Progenitor cell of endocrine pancreas (in vitro differentiated cells): ENCODE measurements around the gene ADAM19. TPM values are rescaled to one million over a fixed set of nuclear protein-coding genes. Genes with fewer than 3 reads are reported as not detected.

ENCODE experiments used
- DNase-seq: peaks from one replicate; pipeline ENCODE4 v3.0.0; 2021; ENCODE audit warnings: low spot score; ENCODE audit not compliant: unreplicated experiment
- H3K27ac Mint-ChIP-seq: 2 replicates; pipeline ENCODE4 v1.8.0; 2021; ENCODE audit warnings: mild to moderate bottlenecking, moderate library complexity, mixed read lengths
- H3K27me3 Mint-ChIP-seq: 2 replicates; pipeline ENCODE4 v1.8.0; 2021; ENCODE audit warnings: mixed read lengths
- H3K36me3 Mint-ChIP-seq: 2 replicates; pipeline ENCODE4 v1.8.0; 2022; ENCODE audit warnings: mixed read lengths; ENCODE audit not compliant: insufficient read depth
- H3K4me1 Mint-ChIP-seq: 2 replicates; pipeline ENCODE4 v1.8.0; 2021; ENCODE audit warnings: low read depth, mixed read lengths
- H3K4me3 Mint-ChIP-seq: 2 replicates; pipeline ENCODE4 v1.8.0; 2021; ENCODE audit warnings: low read depth, mild to moderate bottlenecking, moderate library complexity, mixed read lengths
- H3K9me3 Mint-ChIP-seq: 2 replicates; pipeline ENCODE4 v1.8.0; 2021; ENCODE audit warnings: low read depth, mixed read lengths
- total RNA-seq: library from RNA; stranded (reverse); gene quantifications from 2 replicates; pipeline ENCODE4 v1.2.1, GENCODE V29; 2021
- TF ChIP-seq, protein P1 (sequence below): fragments of 200-600 bp; sonication (generic); IDR thresholded peaks from one replicate; pipeline ENCODE4 v1.5.0; 2021; ENCODE audit warnings: antibody characterized with exemption, mild to moderate bottlenecking; ENCODE audit not compliant: unreplicated experiment

The ADAM19 gene
- total RNA-seq, 1 donor from 2014 or later: 13.4 TPM

- Mint-ChIP-seq H3K9me3 (no peaks in the 10 kb centered on the region), H3K4me3 (no peak overlapping the region), H3K27ac (peak overlapping the region; percentile 58), H3K4me1 (peaks cover 14% of the 10 kb centered on the region), H3K36me3 (no peaks in the 10 kb centered on the region), H3K27me3 (no peaks in the 10 kb centered on the region)
- DNase-seq: peak; percentile 18
- TF ChIP-seq, protein P1, sequence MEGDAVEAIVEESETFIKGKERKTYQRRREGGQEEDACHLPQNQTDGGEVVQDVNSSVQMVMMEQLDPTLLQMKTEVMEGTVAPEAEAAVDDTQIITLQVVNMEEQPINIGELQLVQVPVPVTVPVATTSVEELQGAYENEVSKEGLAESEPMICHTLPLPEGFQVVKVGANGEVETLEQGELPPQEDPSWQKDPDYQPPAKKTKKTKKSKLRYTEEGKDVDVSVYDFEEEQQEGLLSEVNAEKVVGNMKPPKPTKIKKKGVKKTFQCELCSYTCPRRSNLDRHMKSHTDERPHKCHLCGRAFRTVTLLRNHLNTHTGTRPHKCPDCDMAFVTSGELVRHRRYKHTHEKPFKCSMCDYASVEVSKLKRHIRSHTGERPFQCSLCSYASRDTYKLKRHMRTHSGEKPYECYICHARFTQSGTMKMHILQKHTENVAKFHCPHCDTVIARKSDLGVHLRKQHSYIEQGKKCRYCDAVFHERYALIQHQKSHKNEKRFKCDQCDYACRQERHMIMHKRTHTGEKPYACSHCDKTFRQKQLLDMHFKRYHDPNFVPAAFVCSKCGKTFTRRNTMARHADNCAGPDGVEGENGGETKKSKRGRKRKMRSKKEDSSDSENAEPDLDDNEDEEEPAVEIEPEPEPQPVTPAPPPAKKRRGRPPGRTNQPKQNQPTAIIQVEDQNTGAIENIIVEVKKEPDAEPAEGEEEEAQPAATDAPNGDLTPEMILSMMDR: peak; percentile 86
Measured at GRCh38 chr5:157476702-157477408, 98.7 kb downstream of the ADAM19 start.

GRCh38 chr5:157475432-157475831, 100.1 kb downstream of the ADAM19 start:
- Mint-ChIP-seq H3K36me3 (no peaks in the 10 kb centered on the region), H3K4me3 (no peak overlapping the region), H3K9me3 (no peaks in the 10 kb centered on the region), H3K4me1 (peaks cover 14% of the 10 kb centered on the region), H3K27ac (no peak overlapping the region), H3K27me3 (no peaks in the 10 kb centered on the region)
- TF ChIP-seq, protein P1: no peak
- DNase-seq: no peak

- H3K4me1 Mint-ChIP-seq: peaks cover 8% of the 10 kb centered on the region
- H3K27me3 Mint-ChIP-seq: no peaks in the 10 kb centered on the region
- no peaks in the 10 kb centered on the region for H3K9me3 Mint-ChIP-seq
- H3K36me3 Mint-ChIP-seq: no peaks in the 10 kb centered on the region
- no peak overlapping the region for H3K4me3 Mint-ChIP-seq
- TF ChIP-seq, protein P1: no peak
- no peak overlapping the region for H3K27ac Mint-ChIP-seq
- DNase-seq: no peak
Measured at GRCh38 chr5:157473383-157474320, 101.9 kb downstream of the ADAM19 start.

GRCh38 chr5:157471709-157472108, 103.9 kb downstream of the ADAM19 start:
- Mint-ChIP-seq H3K4me3 (no peak overlapping the region), H3K36me3 (no peaks in the 10 kb centered on the region), H3K27ac (no peak overlapping the region), H3K9me3 (no peaks in the 10 kb centered on the region), H3K4me1 (no peaks in the 10 kb centered on the region), H3K27me3 (no peaks in the 10 kb centered on the region)
- TF ChIP-seq, protein P1: peak; percentile 66
- no peak for DNase-seq

DNA sequence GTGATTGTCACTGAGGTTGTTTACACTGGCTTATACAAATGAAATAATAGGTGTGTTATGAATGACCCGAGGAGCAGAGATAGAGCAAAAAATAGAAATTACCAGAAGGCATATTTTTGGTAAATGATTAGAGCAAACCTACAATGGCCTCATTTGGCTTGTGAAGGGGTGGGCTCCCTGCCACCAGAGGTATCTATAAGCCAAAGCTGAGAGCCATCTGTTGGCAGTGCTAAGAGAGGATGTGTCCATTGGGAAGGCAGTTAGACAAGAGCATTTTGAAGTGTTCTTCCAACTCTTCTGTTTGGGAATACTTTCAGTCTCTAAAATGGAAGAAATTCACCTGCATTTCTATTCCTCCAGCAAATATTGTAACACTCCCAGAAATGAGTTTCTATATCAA, 104.9 kb downstream of the ADAM19 start:
- no peak overlapping the region for H3K27ac Mint-ChIP-seq
- TF ChIP-seq, protein P1: no peak
- H3K36me3 Mint-ChIP-seq: no peaks in the 10 kb centered on the region
- H3K27me3 Mint-ChIP-seq: peaks cover 6% of the 10 kb centered on the region
- no peak overlapping the region for H3K4me3 Mint-ChIP-seq
- H3K9me3 Mint-ChIP-seq: no peaks in the 10 kb centered on the region
- no peak for DNase-seq
- no peaks in the 10 kb centered on the region for H3K4me1 Mint-ChIP-seq
